ENCODE results near the gene SUGCT.

The SUGCT gene

DNA sequence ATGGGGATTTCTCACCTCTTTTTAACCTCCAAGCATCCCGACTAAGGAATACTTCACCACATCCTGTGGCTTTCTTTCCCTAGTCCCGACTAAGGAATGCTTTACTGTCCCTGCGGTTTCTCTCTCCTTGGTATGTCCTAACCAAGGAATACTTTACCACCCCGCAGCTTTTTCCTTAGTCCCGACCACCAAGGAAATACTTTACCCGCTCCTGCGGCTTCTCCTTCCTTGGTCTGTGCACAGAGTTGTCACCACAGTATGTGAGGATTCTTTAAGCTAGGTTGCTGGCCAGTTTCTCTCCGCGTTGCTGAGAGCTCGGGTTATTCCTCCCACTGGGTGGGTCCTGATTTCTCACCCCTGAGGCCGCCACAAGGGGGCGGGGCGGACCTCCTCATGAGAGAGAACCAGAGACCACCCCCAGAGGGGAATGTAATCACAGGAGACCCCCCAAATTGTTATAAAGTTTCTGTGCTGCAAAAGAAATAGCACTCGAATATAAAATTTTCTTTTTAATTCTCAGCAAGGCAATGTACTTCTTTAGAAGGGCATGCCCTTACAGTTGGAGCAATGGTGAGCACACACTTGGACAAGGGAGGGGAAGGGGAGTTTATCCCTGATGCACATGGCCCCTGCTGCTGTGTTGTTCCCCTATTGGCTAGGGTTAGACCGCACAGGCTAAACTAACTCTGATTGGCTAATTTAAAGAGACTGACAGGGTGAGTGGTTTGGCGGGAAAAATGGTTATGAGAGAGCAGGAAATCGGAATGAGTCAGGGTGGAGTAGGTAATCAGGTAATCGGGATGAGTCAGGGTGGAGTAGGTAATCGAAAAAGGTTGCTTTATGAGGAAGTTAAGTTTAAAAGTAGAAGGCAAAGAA lies 12.8 kb downstream of the SUGCT start:
- no peak for TF ChIP-seq CEBPB (IDR thresholded peaks at IDR 0.05)
- TF ChIP-seq, protein P1, sequence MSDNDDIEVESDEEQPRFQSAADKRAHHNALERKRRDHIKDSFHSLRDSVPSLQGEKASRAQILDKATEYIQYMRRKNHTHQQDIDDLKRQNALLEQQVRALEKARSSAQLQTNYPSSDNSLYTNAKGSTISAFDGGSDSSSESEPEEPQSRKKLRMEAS (IDR thresholded peaks at IDR 0.05), result no peak
- TF ChIP-seq, protein P2, sequence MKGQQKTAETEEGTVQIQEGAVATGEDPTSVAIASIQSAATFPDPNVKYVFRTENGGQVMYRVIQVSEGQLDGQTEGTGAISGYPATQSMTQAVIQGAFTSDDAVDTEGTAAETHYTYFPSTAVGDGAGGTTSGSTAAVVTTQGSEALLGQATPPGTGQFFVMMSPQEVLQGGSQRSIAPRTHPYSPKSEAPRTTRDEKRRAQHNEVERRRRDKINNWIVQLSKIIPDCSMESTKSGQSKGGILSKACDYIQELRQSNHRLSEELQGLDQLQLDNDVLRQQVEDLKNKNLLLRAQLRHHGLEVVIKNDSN (IDR thresholded peaks at IDR 0.05), result no peak
- TF ChIP-seq YY1 (IDR thresholded peaks at IDR 0.05; ENCODE audit: low read depth), result no peak
- TF ChIP-seq EP300 (IDR thresholded peaks at IDR 0.05; ENCODE audit: borderline replicate concordance), result no peak
- TF ChIP-seq FOXM1 (IDR thresholded peaks at IDR 0.05; ENCODE audit: borderline replicate concordance, low read depth), result no peak

DNA sequence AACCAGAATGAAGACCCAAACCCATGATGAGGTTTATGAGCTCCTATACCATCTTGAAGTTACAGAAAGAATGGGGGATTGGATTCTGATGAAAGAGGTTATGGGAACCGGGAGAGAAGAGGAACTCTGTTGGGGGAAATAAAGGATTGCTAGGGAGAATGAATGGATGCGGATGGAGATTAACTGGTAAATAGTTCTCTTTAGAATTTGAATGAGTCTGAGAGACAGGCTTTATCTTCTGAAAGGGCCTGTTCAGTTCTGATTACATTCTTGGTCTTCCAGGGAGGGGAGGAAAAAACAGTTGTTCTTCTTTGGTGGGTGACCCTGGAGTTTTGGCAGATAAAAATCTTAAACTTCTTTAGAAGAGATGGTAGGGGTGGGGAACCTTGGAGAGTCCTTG lies 13.9 kb downstream of the SUGCT start:
- no peak for TF ChIP-seq CEBPB (IDR thresholded peaks at IDR 0.05)
- no peak for TF ChIP-seq TEAD4 (IDR thresholded peaks at IDR 0.05)
- TF ChIP-seq ZBTB7A (IDR thresholded peaks at IDR 0.05; ENCODE audit: low read depth), result no peak
- no peak for TF ChIP-seq FOXM1 (IDR thresholded peaks at IDR 0.05; ENCODE audit: borderline replicate concordance, low read depth)
- no peak for TF ChIP-seq RAD21 (IDR thresholded peaks at IDR 0.05; ENCODE audit: low read depth)
- TF ChIP-seq CREB1 (IDR thresholded peaks at IDR 0.05; ENCODE audit: low read depth), result no peak
- TF ChIP-seq, protein P2 (IDR thresholded peaks at IDR 0.05), result no peak
- TF ChIP-seq TCF12 (IDR thresholded peaks at IDR 0.05; ENCODE audit: low read depth), result no peak
- TF ChIP-seq NFIC (IDR thresholded peaks at IDR 0.05), result no peak
- no peak for TF ChIP-seq YY1 (IDR thresholded peaks at IDR 0.05; ENCODE audit: low read depth)
- TF ChIP-seq TAF1 (IDR thresholded peaks at IDR 0.05; ENCODE audit: low read depth), result no peak
- TF ChIP-seq, protein P3, sequence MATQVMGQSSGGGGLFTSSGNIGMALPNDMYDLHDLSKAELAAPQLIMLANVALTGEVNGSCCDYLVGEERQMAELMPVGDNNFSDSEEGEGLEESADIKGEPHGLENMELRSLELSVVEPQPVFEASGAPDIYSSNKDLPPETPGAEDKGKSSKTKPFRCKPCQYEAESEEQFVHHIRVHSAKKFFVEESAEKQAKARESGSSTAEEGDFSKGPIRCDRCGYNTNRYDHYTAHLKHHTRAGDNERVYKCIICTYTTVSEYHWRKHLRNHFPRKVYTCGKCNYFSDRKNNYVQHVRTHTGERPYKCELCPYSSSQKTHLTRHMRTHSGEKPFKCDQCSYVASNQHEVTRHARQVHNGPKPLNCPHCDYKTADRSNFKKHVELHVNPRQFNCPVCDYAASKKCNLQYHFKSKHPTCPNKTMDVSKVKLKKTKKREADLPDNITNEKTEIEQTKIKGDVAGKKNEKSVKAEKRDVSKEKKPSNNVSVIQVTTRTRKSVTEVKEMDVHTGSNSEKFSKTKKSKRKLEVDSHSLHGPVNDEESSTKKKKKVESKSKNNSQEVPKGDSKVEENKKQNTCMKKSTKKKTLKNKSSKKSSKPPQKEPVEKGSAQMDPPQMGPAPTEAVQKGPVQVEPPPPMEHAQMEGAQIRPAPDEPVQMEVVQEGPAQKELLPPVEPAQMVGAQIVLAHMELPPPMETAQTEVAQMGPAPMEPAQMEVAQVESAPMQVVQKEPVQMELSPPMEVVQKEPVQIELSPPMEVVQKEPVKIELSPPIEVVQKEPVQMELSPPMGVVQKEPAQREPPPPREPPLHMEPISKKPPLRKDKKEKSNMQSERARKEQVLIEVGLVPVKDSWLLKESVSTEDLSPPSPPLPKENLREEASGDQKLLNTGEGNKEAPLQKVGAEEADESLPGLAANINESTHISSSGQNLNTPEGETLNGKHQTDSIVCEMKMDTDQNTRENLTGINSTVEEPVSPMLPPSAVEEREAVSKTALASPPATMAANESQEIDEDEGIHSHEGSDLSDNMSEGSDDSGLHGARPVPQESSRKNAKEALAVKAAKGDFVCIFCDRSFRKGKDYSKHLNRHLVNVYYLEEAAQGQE (IDR thresholded peaks at IDR 0.05; ENCODE audit: low read depth), result no peak
- TF ChIP-seq EP300 (IDR thresholded peaks at IDR 0.05; ENCODE audit: borderline replicate concordance), result no peak
- TF ChIP-seq, protein P1 (IDR thresholded peaks at IDR 0.05), result no peak
- TF ChIP-seq EGR1 (IDR thresholded peaks at IDR 0.05), result no peak

DNA sequence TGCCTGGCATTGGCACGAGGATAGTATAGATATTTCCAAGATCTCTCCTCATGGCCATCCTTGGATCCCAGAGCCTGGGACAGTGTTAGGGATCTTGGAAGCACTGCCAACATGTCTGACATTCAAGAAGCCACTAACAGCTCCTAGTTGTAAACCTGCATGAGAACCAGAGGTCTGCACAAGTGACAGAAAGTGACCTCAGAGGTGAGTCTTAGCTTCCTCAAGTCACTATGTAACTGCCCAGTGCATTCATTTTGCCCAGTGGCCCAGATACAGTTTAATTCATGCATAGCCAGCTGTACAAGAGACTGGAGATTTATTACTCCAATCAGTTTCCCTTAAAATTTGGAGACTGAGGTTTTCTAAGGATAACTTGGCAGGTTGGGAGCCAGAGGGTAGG lies 16.7 kb downstream of the SUGCT start:
- TF ChIP-seq, protein P1 (IDR thresholded peaks at IDR 0.05), result no peak
- TF ChIP-seq TAF1 (IDR thresholded peaks at IDR 0.05; ENCODE audit: low read depth) (no peak), EP300 (IDR thresholded peaks at IDR 0.05; ENCODE audit: borderline replicate concordance) (no peak), EGR1 (IDR thresholded peaks at IDR 0.05) (no peak), NFIC (IDR thresholded peaks at IDR 0.05) (no peak), CEBPB (IDR thresholded peaks at IDR 0.05) (no peak), TEAD4 (IDR thresholded peaks at IDR 0.05) (no peak), FOXM1 (IDR thresholded peaks at IDR 0.05; ENCODE audit: borderline replicate concordance, low read depth) (no peak), TCF12 (IDR thresholded peaks at IDR 0.05; ENCODE audit: low read depth) (no peak)
- TF ChIP-seq, protein P3 (IDR thresholded peaks at IDR 0.05; ENCODE audit: low read depth), result no peak

DNA sequence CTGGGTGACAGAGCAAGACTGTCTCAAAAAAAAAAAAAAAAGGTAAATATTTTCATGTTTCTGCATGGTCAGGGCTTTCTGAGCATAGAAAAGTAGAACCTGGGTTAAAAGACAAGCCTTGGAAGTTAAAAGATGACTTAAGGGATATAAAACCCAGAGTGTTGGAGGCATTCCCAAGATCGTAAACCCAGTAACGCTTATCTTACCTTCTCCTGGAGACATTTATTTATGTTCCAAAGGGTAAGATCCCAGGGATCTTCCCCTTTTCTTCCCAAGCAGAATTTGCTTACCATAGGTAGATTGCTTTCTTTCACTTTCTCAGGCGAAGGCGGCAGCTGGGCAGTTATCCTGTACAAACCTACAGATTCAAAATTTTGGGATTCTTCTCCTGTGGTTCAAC lies 22.2 kb downstream of the SUGCT start:
- no peak for TF ChIP-seq FOXM1 (IDR thresholded peaks at IDR 0.05; ENCODE audit: borderline replicate concordance, low read depth)

DNA sequence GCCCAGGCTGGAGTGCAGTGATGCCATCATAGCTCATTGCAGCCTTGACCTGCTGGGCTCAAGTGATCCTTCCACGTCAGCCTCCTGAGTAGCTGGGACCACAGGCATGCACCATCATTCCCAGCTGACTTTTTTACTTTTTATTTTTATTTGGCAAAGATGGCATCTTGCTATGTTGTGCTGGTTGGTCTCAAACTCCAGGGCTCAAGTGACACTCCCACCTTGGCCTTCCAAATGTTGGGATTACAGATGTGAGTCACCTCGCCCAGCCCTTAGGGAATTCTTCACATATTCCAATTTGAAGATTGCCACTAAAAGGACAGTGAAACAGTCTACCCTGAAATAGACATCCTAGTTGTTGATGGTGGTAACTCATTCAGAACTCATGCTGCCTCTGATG lies 27.7 kb downstream of the SUGCT start:
- TF ChIP-seq TAF1 (IDR thresholded peaks at IDR 0.05; ENCODE audit: low read depth), result no peak

DNA sequence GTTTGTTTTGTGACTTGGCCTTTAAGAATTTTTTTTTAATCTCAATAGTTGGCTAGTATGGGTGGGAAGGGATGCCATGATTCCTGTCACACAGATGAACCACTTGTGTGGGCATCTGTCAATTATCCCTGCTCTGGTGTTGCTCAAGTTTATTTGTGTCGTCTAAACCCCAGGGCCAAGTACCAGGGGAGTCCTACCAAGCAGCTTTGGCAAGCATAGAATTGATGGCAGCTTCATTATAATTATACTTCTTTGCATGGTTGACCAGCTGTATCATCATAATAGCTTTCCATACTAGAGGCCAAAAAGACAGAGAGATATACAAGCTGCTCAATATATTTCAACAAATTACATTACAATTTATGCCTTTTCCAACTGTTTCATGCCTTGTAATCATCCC lies 30.4 kb downstream of the SUGCT start:
- no peak for TF ChIP-seq TAF1 (IDR thresholded peaks at IDR 0.05; ENCODE audit: low read depth)
- TF ChIP-seq CEBPB (IDR thresholded peaks at IDR 0.05), result no peak
- TF ChIP-seq, protein P2 (IDR thresholded peaks at IDR 0.05), result no peak
- TF ChIP-seq YY1 (IDR thresholded peaks at IDR 0.05; ENCODE audit: low read depth), result no peak
- no peak for TF ChIP-seq TEAD4 (IDR thresholded peaks at IDR 0.05)
- TF ChIP-seq EGR1 (IDR thresholded peaks at IDR 0.05), result no peak
- TF ChIP-seq ZBTB7A (IDR thresholded peaks at IDR 0.05; ENCODE audit: low read depth), result no peak
- TF ChIP-seq, protein P3 (IDR thresholded peaks at IDR 0.05; ENCODE audit: low read depth), result no peak
- no peak for TF ChIP-seq RAD21 (IDR thresholded peaks at IDR 0.05; ENCODE audit: low read depth)
- no peak for TF ChIP-seq FOXM1 (IDR thresholded peaks at IDR 0.05; ENCODE audit: borderline replicate concordance, low read depth)

Data from Ishikawa (cell line).